GM21515 (cell line): Measurements from ENCODE around the gene NCK2.
A peak's percentile ranks its signal among the peaks of the same experiment; 100 is the strongest.

ENCODE experiments used
- ATAC-seq: cut with Tn5 transposase; IDR thresholded peaks from one replicate; pipeline ENCODE4 v1.9.1; 2021; ENCODE audit not compliant: unreplicated experiment

Gene NCK2

DNA sequence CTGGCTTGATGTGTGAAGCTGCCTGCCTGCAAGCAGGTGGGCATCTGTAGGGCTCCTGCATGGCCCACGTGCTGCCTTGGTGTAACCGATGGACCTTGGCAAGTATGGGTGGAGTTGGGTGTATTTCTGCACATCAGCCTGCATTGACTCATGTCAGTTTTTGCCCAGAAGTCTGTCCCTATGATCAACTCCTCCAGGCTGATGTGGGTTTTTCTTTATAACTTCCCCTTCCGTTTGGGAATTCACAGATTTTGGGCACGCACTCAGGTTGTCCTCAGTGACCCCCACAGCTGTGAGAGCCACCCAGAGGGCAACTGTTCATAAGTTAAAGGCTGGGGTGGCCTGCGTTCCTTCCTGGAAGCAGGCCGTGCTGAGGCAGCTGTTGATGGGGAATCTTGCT lies 123.3 kb downstream of the NCK2 start:
- no peak for ATAC-seq

DNA sequence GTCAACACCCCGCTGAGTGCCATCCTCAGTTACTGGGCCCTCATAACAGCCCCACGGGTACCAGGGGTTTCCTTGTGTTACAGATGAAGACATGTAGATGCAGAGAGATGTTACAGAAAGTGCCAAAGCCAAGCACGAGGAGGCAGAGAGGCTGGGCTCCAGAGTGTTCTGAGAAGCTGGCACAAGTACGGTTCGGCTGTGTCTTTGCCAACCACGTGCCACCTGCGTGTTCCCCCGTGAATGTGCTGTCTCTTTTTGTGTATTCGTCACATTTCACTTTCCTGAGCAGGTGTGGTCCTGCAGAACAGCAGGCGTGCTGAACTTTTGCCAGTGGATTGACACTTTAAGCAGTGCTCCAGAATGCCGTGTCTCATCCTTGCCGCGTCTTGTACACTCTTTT lies 124.6 kb downstream of the NCK2 start:
- ATAC-seq: no peak

DNA sequence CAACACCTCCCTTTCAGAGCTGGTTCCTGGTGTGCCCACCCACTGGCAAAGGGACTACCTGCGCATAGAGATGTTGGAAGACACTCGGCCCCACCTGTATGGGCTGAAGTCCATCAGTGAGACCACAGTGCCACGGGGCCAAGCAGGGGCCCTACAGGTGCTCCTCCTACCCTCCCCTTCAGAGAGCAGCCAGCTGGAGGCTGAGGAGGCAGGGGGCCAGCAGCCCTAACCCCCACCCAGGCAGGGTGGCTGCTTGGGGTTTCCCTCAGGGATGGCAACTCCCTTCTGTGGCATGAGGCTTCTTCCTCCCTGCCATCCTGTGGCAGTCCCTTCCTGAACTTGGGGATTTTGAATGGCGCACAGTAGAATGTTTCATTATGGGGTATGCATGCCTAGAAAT lies 125.3 kb downstream of the NCK2 start:
- no peak for ATAC-seq

DNA sequence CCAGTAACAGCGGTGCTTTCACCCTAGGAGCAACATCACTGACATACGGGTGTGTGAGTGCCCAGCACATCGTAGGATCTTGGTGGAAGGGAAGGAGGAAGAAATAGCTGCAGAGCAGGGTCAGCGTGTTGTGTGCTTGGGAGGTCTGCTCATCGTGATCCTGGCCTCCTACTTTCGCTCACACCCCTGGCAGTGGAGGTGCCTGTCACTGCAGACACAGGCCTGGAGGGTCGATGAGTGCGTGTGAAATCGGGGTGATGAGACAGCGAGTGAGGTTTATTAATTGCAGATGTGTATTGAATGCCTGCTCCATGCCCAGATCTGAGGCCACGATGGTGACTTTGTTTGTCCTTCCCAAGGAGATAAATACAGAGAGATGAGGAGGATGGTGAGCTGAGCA lies 126.1 kb downstream of the NCK2 start:
- ATAC-seq: no peak

DNA sequence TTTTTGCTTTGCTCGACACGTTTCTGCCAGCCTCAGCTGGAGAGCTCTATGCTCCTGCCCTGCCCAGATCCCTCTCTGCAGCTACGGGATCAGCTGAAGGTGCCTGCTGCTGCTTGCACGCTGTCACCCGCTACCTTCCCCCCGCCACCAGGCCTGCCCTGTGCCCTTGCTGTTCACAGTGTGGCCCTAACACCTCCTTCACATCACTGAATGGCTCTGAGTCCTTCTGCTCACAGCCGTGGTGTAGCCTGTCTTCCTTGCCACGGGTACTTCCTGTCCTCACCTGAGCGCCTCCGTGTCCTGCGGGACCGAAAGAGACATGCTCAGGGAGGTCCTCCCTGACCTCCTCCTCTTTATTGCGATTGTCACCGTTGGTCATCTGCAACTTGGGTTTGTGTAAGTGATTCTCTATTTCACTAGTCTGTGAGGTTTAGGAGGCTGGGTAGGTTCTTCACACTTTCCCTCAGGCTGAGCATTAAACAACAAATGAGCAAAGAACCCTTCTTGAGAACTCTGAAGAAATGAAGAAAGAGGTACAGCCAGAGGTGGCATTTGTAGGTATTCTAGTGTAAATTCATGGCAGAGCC lies 127.5 kb downstream of the NCK2 start:
- no peak for ATAC-seq

DNA sequence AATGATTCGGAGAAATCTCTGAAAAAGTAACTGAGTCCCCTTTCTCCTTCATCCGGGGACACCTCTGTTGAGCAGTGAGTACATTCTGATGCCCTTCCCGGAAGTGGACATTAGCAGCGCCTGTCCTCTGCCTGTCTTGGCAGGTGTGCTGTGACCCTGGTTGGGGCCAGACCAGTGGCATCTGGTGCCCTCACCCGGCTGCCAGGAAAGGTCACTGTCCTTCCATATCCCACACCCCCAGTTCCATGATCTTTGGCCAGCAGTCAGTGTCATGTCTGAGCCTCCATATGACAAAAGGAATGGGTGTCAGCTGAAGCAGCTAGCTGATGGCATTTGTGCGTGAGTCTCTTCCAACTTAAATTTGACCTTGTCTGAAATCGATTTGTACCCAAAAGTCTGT lies 128.1 kb downstream of the NCK2 start:
- ATAC-seq: no peak

DNA sequence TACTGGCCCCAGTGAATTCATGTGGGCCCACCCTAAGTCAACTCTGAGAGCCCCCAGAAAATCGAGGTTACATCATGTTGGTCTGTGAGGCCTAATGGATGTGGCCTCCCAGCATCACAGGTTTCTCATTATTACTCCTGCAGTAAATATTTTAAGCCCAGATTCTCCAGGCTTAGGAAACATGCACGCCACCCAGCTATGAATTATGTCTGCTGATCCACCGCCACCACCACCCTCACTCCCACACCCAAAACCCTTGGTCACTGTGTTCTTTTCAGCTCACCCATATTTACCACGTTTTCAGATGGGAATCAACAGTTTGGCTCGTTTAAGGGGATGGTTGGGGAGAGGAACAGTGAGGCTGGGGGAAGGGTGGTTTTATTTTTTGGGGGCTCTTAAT lies 128.6 kb downstream of the NCK2 start:
- ATAC-seq: peak; percentile 25

DNA sequence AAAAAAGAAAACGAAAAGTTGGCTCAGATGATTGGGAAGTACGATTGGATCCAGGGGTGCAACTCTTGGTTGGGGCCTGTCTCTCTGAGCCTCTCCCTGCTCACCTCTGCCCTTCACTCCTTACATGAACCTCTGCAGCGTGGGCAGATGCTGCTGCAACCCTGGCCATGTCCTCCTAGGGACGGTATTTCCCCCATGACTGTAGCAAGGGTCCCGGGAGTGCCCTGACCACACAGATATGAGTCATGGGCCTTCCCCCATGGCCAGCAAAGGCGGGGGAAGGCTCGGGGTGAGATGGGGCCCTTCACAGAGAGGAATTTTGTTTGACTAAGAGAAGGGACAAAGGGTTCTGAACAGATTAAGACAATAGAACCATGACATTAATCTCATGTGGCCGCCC lies 129.0 kb downstream of the NCK2 start:
- ATAC-seq: peak; percentile 77

DNA sequence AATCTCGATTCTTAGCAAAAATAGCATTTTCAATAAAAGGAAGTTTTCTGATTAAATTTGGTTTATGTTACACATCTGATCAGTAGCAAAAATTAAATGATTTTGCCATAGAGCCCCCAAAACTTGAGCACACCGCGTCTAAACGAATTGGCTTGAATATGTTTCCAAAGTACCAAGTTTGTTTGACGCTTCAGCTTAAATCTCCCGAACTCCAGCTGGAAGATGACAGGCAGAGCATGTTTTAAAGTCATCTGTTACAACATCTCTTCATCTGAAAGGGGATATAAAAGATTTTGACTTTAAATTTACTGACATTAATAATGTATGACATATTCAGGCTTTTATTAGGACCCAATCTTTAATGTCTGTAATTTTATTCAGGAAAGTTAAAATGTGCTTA lies 129.8 kb downstream of the NCK2 start:
- no peak for ATAC-seq

DNA sequence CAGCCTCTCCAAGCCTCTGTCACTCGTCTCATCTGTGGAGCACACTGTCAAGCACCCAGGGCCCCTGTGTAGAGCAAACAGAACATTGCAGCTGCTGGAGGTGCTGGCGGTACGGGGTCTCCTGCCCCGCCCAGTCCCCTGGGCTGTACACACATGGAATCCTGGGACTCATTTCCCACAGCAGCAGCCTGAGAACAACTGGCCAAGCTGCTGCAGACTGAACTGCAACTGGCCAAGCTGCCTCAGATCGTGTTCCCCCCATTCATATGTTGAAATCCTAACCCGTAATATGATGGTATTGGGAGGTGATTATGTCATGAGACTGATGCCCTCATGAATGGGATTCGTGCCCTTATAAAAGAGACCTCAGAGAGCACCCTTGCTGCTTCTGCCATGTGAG lies 130.5 kb downstream of the NCK2 start:
- no peak for ATAC-seq

DNA sequence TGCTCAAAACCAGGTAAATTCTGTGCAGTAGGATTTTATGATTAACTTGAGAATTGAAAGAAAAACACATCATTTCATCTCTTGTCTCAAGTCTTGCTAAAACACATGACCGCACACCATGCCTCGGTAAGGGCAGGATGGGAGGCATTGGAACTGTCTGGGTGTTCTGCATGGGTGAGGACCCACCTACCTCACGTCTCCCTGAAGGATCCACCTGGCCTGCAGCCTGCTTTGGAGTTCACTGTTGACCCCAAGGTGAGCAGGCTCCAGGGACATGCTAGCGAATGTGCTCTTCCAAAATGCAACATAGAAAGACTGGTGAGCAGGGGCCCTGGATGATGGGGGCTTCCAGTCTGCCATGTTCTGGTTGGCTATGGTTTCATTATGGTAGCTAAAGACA lies 131.5 kb downstream of the NCK2 start:
- ATAC-seq: no peak

DNA sequence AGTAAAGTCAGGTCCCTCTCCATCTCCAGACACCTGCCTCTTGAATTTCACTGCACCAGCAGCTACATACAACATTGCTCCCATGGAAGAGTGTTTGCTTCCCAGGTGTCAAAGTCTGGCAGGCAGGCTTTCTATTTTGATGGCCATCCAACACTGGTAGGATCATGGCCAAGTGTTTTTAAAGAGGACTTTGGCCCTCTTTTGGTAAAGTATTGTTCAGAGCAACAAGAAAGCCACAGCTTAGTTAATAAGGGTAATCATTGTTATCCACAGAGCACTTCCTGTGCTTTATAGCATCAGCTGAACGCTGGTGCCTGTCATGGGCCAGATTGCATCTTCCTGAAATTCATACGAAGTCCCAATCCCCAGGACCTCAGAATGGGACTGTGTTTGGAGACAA lies 133.2 kb downstream of the NCK2 start:
- no peak for ATAC-seq

DNA sequence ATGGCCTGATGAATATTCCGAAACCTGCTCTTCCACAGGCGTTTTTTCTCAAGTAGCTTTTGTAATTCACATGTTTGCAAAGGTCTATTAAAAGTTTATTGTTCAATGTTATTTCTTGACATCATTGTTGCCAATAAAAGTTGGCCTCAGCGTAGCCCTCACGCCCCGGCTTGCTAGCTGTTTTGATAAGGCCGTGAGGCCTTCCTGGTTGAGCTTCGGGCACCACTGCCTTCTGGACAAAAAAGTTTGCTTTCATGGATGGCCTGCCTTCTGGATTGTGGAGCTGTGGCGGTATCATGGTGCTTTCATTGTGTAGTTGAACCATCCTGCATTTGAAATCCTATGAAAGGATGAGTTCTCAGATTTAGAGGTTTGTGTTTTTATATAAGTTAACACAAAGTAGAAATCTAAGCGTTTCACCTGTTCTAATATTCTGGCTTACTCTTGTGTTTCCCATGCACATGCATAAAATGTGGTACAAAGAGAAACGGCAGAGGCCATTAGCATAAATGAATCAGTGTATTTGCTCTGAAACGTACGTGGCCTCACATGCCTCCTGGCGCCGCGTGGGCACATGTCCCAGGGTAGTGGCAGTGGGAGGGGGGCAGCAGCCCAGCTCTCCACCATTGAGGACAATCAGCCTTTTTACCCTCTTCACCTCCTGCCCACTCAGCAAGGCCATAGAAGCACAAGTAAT lies 134.5 kb downstream of the NCK2 start:
- ATAC-seq: no peak

DNA sequence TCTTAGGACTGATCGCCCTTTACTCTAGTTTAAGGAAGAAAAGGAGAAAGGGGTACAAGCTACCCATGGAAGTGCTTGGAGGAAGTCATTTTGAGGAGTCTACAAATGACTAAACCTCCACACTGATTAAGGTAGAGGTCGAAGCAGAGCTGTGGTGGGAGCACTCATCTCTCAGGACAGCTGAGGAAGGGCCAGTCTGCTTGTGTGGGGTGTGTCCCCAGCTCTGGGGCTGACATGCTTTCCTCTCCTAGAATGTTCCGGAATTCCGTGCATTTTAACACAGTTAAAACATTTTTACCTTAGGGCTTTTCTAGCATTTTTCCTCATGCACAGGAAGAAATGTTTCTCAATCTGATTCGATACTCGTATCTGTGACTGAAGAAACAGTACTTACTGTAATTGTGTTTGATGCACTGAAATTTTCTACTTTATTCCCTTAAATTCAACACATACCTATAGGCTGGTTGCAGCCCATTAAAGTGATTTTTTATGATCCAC lies 135.1 kb downstream of the NCK2 start:
- no peak for ATAC-seq

DNA sequence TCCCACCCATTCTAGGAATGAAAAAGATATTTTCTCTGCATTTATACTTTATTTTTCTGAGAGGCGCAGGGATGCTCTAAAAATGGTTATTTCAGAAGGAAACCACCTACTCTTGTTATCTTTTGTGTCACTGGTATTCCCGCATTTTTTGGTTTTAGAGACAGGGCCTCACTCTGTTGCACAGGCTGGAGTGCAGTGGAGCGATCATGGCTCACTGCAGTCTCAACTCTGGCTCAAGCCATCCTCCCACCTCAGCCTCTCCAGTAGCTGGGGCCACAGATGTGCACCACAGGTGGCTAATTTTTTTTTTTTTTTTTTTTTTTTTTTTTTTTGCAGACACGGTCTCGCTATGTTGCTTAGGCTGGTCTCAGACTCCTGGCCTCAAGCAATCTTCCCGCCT lies 135.9 kb downstream of the NCK2 start:
- ATAC-seq: no peak

DNA sequence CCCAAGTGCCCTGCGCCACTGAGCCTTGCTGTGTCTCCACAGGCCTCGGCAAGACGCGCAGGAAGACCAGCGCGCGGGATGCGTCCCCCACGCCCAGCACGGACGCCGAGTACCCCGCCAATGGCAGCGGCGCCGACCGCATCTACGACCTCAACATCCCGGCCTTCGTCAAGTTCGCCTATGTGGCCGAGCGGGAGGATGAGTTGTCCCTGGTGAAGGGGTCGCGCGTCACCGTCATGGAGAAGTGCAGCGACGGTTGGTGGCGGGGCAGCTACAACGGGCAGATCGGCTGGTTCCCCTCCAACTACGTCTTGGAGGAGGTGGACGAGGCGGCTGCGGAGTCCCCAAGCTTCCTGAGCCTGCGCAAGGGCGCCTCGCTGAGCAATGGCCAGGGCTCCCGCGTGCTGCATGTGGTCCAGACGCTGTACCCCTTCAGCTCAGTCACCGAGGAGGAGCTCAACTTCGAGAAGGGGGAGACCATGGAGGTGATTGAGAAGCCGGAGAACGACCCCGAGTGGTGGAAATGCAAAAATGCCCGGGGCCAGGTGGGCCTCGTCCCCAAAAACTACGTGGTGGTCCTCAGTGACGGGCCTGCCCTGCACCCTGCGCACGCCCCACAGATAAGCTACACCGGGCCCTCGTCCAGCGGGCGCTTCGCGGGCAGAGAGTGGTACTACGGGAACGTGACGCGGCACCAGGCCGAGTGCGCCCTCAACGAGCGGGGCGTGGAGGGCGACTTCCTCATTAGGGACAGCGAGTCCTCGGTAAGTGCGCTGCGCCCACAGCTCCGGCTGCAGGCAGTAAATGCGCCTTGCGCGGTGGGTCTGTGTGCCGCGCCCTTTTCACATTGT lies 136.8 kb downstream of the NCK2 start:
- no peak for ATAC-seq

DNA sequence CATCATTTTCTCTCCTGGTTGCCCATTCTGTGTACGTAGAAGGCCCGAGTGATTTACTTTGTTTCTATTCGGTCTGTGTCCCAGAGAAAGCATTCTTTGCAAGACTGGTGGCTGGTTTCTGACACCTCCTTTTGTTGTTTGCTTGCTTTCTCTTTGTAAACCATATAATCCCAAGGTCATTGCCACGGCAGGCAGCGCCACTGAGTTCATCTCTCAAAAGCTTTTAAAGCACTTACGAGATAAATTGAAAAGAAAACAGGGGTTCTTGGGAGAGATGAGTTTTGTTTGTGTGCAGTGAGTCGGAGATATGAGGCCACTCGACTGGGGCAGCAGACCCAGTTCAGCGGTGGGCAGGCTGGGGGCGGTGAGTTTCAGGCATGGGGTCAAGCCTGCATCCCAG lies 137.6 kb downstream of the NCK2 start:
- no peak for ATAC-seq

DNA sequence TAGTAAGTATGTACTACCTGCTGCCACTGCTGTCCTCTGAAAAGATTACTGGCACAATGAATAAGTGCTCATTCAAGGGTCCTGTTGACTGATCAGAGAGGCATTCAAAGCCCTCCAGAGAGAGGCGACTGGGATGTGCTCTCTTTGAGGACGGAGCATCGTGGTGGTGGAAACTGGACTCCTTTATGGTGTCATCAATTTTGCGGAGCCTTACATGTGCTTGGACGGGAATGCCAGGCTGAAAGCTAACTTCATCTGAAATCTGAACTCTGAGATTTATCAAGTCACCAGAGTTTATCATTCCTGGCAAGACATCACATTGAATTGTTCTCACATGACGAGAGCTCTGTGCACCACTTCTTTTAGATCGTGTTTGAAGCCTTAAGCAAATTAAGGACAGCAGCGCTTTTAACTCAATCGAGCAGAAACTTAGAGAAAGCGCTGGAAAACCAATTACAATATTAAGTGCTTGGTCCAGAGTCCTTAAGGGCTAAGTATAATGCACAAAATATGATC lies 138.3 kb downstream of the NCK2 start:
- no peak for ATAC-seq

DNA sequence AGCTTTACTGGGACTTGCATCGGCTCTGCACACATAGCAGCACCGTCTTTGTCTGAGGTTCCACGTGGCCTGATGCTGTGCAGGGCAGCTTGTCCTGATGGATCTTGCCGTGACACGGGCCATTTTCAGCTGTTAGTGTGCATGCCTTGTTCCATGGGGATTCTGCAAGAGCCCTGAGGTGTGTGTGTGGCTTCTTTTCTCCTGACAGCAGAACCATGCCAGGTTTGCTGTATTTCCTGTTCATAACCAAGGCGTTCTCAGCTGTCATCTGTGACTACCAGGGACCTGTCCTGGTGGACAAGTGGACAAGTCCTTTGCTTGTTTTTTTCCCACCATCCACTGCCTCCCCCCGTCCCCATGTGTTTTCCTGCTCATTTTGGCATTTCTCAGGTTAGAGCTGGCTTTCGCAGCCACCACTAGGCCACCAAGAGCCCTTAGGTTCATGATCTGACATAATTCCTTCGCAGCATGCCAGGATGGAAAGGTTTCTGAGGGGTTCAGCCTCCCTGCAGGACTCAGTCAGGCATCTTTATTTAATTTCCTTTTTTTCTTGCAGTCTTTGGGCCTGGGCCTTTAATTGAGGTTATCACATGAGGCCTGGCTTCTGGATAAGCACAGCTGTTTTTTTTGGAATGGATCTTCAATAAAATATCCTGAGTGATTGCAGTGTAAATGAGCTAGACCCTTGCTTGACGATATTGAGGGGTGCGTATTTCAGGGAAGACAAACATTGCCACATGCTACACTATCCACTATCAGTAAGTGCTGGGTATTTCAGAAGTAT lies 139.4 kb downstream of the NCK2 start:
- no peak for ATAC-seq

DNA sequence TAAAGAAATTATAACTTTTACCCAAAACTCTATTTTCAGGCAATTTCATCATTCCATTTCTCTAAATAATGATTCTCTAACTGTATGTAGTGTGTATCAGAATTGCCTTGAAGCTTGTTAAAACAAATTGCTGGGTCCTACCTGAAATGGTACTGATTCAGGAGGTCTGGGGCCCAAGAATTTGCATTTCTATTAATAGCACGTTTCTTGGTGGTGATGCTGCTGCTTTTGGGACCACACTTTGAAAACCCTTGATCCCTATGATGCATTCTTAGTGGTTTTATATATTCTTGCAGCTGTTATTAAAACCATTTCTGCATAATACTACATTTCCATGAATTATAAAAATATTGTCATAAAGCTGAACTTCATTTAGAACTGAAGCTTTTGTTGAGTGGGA lies 140.7 kb downstream of the NCK2 start:
- ATAC-seq: no peak

DNA sequence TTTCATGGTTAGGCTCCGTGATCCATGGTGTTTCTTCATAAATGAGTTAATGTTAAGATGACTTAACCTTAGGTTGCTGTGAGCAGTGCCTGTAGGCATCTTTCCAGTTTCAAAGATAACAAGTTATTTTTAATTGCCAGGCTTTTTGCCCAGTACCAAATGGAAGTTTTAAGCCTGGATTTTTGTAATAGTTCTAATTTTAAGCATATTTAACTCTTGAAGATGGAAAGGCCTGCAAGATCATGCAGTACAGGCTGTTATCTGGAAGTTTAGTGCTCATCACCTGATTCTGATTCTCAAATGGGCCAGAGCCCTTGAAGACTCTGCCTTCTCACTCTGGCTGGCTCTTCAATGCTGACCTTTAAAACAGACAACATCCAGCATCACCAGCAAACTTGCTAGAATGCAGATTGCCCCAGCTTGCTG lies 141.3 kb downstream of the NCK2 start:
- no peak for ATAC-seq
